Measurements from ENCODE around the gene LINC01488. TPM values are rescaled to one million over a fixed set of nuclear protein-coding genes. Genes with fewer than 3 reads are reported as not detected.

Gene LINC01488
- polyA plus RNA-seq, 2 donors = 0.02 TPM; not detected in 1

- 89 to 92% methylated on average over 11 of the region's 11 CpGs for WGBS, 2 donors
- Histone ChIP-seq H3K36me3 (ENCODE audit: control insufficient read depth in 2 of 2, insufficient read depth in 2 of 2, low read length in 1 of 2) (no peaks in the 10 kb centered on the region), H3K4me3 (ENCODE audit: low read depth in 1 of 2, low read length in 2 of 2) (no peak overlapping the region), H3K27me3 (ENCODE audit: control insufficient read depth in 1 of 2, insufficient read depth in 2 of 2, low read length in 2 of 2) (no peaks in the 10 kb centered on the region), H3K9me3 (ENCODE audit: control insufficient read depth in 2 of 2, insufficient read depth in 1 of 2, low read depth in 1 of 2, low read length in 1 of 2) (no peaks in the 10 kb centered on the region), H3K27ac (ENCODE audit: low read depth in 2 of 2, low read length in 1 of 2) (no peak overlapping the region), H3K4me1 (ENCODE audit: control insufficient read depth in 2 of 2, insufficient read depth in 2 of 2, low read length in 1 of 2) (peaks cover 0 to 4% of the 10 kb centered on the region in 2 donors)
Measured at GRCh38 chr11:69513196-69513595, 31.7 kb downstream of the LINC01488 start.

GRCh38 chr11:69513663-69514224 lies 32.3 kb downstream of the LINC01488 start:
- no peaks in the 10 kb centered on the region for H3K27me3 ChIP-seq (ENCODE audit: control insufficient read depth in 1 of 2, insufficient read depth in 2 of 2, low read length in 2 of 2)
- H3K27ac ChIP-seq (ENCODE audit: low read depth in 2 of 2, low read length in 1 of 2) = no peak overlapping the region
- H3K9me3 ChIP-seq (ENCODE audit: control insufficient read depth in 2 of 2, insufficient read depth in 1 of 2, low read depth in 1 of 2, low read length in 1 of 2) = no peaks in the 10 kb centered on the region
- H3K36me3 ChIP-seq (ENCODE audit: control insufficient read depth in 2 of 2, insufficient read depth in 2 of 2, low read length in 1 of 2) = no peaks in the 10 kb centered on the region
- H3K4me3 ChIP-seq (ENCODE audit: low read depth in 1 of 2, low read length in 2 of 2) = no peak overlapping the region
- 89 to 91% methylated on average over 12 of the region's 12 CpGs for WGBS, 2 donors
- H3K4me1 ChIP-seq (ENCODE audit: control insufficient read depth in 2 of 2, insufficient read depth in 2 of 2, low read length in 1 of 2) = peaks cover 0 to 4% of the 10 kb centered on the region in 2 donors

GRCh38 chr11:69514771-69515170 lies 33.3 kb downstream of the LINC01488 start:
- H3K4me3 ChIP-seq (ENCODE audit: low read depth in 1 of 2, low read length in 2 of 2) = no peak overlapping the region
- H3K9me3 ChIP-seq (ENCODE audit: control insufficient read depth in 2 of 2, insufficient read depth in 1 of 2, low read depth in 1 of 2, low read length in 1 of 2) = no peaks in the 10 kb centered on the region
- H3K27me3 ChIP-seq (ENCODE audit: control insufficient read depth in 1 of 2, insufficient read depth in 2 of 2, low read length in 2 of 2) = no peaks in the 10 kb centered on the region
- H3K4me1 ChIP-seq (ENCODE audit: control insufficient read depth in 2 of 2, insufficient read depth in 2 of 2, low read length in 1 of 2) = peaks cover 0 to 4% of the 10 kb centered on the region in 2 donors
- H3K36me3 ChIP-seq (ENCODE audit: control insufficient read depth in 2 of 2, insufficient read depth in 2 of 2, low read length in 1 of 2) = no peaks in the 10 kb centered on the region
- WGBS, 2 donors = 92% methylated on average over 5 of the region's 5 CpGs
- no peak overlapping the region for H3K27ac ChIP-seq (ENCODE audit: low read depth in 2 of 2, low read length in 1 of 2)

GRCh38 chr11:69515271-69516245 lies 34.1 kb downstream of the LINC01488 start:
- WGBS, 2 donors = 86 to 88% methylated on average over 12 of the region's 12 CpGs
- no peaks in the 10 kb centered on the region for H3K9me3 ChIP-seq (ENCODE audit: control insufficient read depth in 2 of 2, insufficient read depth in 1 of 2, low read depth in 1 of 2, low read length in 1 of 2)
- no peaks in the 10 kb centered on the region for H3K27me3 ChIP-seq (ENCODE audit: control insufficient read depth in 1 of 2, insufficient read depth in 2 of 2, low read length in 2 of 2)
- peaks cover 0 to 2% of the 10 kb centered on the region in 2 donors for H3K4me1 ChIP-seq (ENCODE audit: control insufficient read depth in 2 of 2, insufficient read depth in 2 of 2, low read length in 1 of 2)
- no peaks in the 10 kb centered on the region for H3K36me3 ChIP-seq (ENCODE audit: control insufficient read depth in 2 of 2, insufficient read depth in 2 of 2, low read length in 1 of 2)
- H3K4me3 ChIP-seq (ENCODE audit: low read depth in 1 of 2, low read length in 2 of 2) = no peak overlapping the region
- no peak overlapping the region for H3K27ac ChIP-seq (ENCODE audit: low read depth in 2 of 2, low read length in 1 of 2)

- no peak overlapping the region for H3K27ac ChIP-seq (ENCODE audit: low read depth in 2 of 2, low read length in 1 of 2)
- no peaks in the 10 kb centered on the region for H3K9me3 ChIP-seq (ENCODE audit: control insufficient read depth in 2 of 2, insufficient read depth in 1 of 2, low read depth in 1 of 2, low read length in 1 of 2)
- H3K27me3 ChIP-seq (ENCODE audit: control insufficient read depth in 1 of 2, insufficient read depth in 2 of 2, low read length in 2 of 2) = no peaks in the 10 kb centered on the region
- 67 to 74% methylated on average over 3 of the region's 3 CpGs for WGBS, 2 donors
- no peak overlapping the region for H3K4me3 ChIP-seq (ENCODE audit: low read depth in 1 of 2, low read length in 2 of 2)
- H3K36me3 ChIP-seq (ENCODE audit: control insufficient read depth in 2 of 2, insufficient read depth in 2 of 2, low read length in 1 of 2) = no peaks in the 10 kb centered on the region
- H3K4me1 ChIP-seq (ENCODE audit: control insufficient read depth in 2 of 2, insufficient read depth in 2 of 2, low read length in 1 of 2) = no peaks in the 10 kb centered on the region
Measured at GRCh38 chr11:69516526-69516925, 35.1 kb downstream of the LINC01488 start.

GRCh38 chr11:69518081-69518950 lies 36.9 kb downstream of the LINC01488 start:
- WGBS, 2 donors = 89 to 94% methylated on average over 5 of the region's 5 CpGs
- no peaks in the 10 kb centered on the region for H3K27me3 ChIP-seq (ENCODE audit: control insufficient read depth in 1 of 2, insufficient read depth in 2 of 2, low read length in 2 of 2)
- H3K4me1 ChIP-seq (ENCODE audit: control insufficient read depth in 2 of 2, insufficient read depth in 2 of 2, low read length in 1 of 2) = no peaks in the 10 kb centered on the region
- no peaks in the 10 kb centered on the region for H3K9me3 ChIP-seq (ENCODE audit: control insufficient read depth in 2 of 2, insufficient read depth in 1 of 2, low read depth in 1 of 2, low read length in 1 of 2)
- no peak overlapping the region for H3K4me3 ChIP-seq (ENCODE audit: low read depth in 1 of 2, low read length in 2 of 2)
- H3K36me3 ChIP-seq (ENCODE audit: control insufficient read depth in 2 of 2, insufficient read depth in 2 of 2, low read length in 1 of 2) = no peaks in the 10 kb centered on the region
- no peak overlapping the region for H3K27ac ChIP-seq (ENCODE audit: low read depth in 2 of 2, low read length in 1 of 2)

- H3K27ac ChIP-seq (ENCODE audit: low read depth in 2 of 2, low read length in 1 of 2) = no peak overlapping the region
- no peaks in the 10 kb centered on the region for H3K36me3 ChIP-seq (ENCODE audit: control insufficient read depth in 2 of 2, insufficient read depth in 2 of 2, low read length in 1 of 2)
- no peaks in the 10 kb centered on the region for H3K9me3 ChIP-seq (ENCODE audit: control insufficient read depth in 2 of 2, insufficient read depth in 1 of 2, low read depth in 1 of 2, low read length in 1 of 2)
- 88 to 92% methylated on average over 1 of the region's 1 CpG for WGBS, 2 donors
- no peaks in the 10 kb centered on the region for H3K27me3 ChIP-seq (ENCODE audit: control insufficient read depth in 1 of 2, insufficient read depth in 2 of 2, low read length in 2 of 2)
- peaks cover 0 to 5% of the 10 kb centered on the region in 2 donors for H3K4me1 ChIP-seq (ENCODE audit: control insufficient read depth in 2 of 2, insufficient read depth in 2 of 2, low read length in 1 of 2)
- no peak overlapping the region for H3K4me3 ChIP-seq (ENCODE audit: low read depth in 1 of 2, low read length in 2 of 2)
Measured at GRCh38 chr11:69520186-69520916, 38.9 kb downstream of the LINC01488 start.

- Histone ChIP-seq H3K27ac (ENCODE audit: low read depth in 2 of 2, low read length in 1 of 2) (no peak overlapping the region), H3K9me3 (ENCODE audit: control insufficient read depth in 2 of 2, insufficient read depth in 1 of 2, low read depth in 1 of 2, low read length in 1 of 2) (no peaks in the 10 kb centered on the region), H3K4me1 (ENCODE audit: control insufficient read depth in 2 of 2, insufficient read depth in 2 of 2, low read length in 1 of 2) (peaks cover 0 to 8% of the 10 kb centered on the region in 2 donors), H3K4me3 (ENCODE audit: low read depth in 1 of 2, low read length in 2 of 2) (no peak overlapping the region), H3K27me3 (ENCODE audit: control insufficient read depth in 1 of 2, insufficient read depth in 2 of 2, low read length in 2 of 2) (no peaks in the 10 kb centered on the region), H3K36me3 (ENCODE audit: control insufficient read depth in 2 of 2, insufficient read depth in 2 of 2, low read length in 1 of 2) (no peaks in the 10 kb centered on the region)
- 40 to 64% methylated on average over 4 of the region's 4 CpGs for WGBS, 2 donors
Measured at GRCh38 chr11:69521457-69521856, 40.0 kb downstream of the LINC01488 start.

- Histone ChIP-seq H3K27ac (ENCODE audit: low read depth in 2 of 2, low read length in 1 of 2) (no peak overlapping the region), H3K4me3 (ENCODE audit: low read depth in 1 of 2, low read length in 2 of 2) (no peak overlapping the region), H3K36me3 (ENCODE audit: control insufficient read depth in 2 of 2, insufficient read depth in 2 of 2, low read length in 1 of 2) (no peaks in the 10 kb centered on the region), H3K9me3 (ENCODE audit: control insufficient read depth in 2 of 2, insufficient read depth in 1 of 2, low read depth in 1 of 2, low read length in 1 of 2) (no peaks in the 10 kb centered on the region), H3K27me3 (ENCODE audit: control insufficient read depth in 1 of 2, insufficient read depth in 2 of 2, low read length in 2 of 2) (no peaks in the 10 kb centered on the region), H3K4me1 (ENCODE audit: control insufficient read depth in 2 of 2, insufficient read depth in 2 of 2, low read length in 1 of 2) (peaks cover 0 to 8% of the 10 kb centered on the region in 2 donors)
- 92 to 96% methylated on average over 3 of the region's 3 CpGs for WGBS, 2 donors
Measured at GRCh38 chr11:69523453-69523852, 42.0 kb downstream of the LINC01488 start.
